HCT116 (cell line): ENCODE results near the gene PAX8. TPM values are rescaled to one million over a fixed set of nuclear protein-coding genes. Genes with fewer than 3 reads are reported as not detected.

ENCODE experiments used
- ATAC-seq: fragments of 200-7000 bp; cut with Tn5 transposase; 2 replicates; pipeline ENCODE4 v1.9.1; 2020; ENCODE audit warnings: mild to moderate bottlenecking, moderate library complexity
- BruUV-seq: library from RNA; stranded (reverse); fragments of 400-500 nt; replicated peaks from 2 replicates; lab custom pipeline; 2021; lab: Mats Ljungman, UMichigan
- CTCF ChIA-PET: fragments of 300-600 bp; sonication (Branson Sonifier 250); formaldehyde crosslinking; loops from one replicate; lab custom pipeline; 2021; ENCODE audit warnings: antibody characterized with exemption; lab: Charles Lee
- POLR2A ChIA-PET: fragments of 300-600, 350-600 bp; sonication (Branson Sonifier 250); formaldehyde crosslinking; loops from one replicate; lab custom pipeline; 2021; ENCODE audit warnings: antibody characterized with exemption; lab: Charles Lee
- RAD21 ChIA-PET, 2 experiments: fragments of 300-600 bp; sonication (Branson Sonifier 250); formaldehyde crosslinking; loops; one replicate each; lab custom pipeline; 2023; ENCODE audit warnings: low total read pairs in 2 of 2; ENCODE audit not compliant: uncharacterized antibody in 2 of 2, unreplicated experiment in 2 of 2, low non-redundant PET in 1 of 2; lab: Charles Lee
- DNase-seq: peaks from one replicate; pipeline ENCODE4 v3.0.0-alpha.2; 2010; ENCODE audit warnings: low read depth, low spot score
- H2AFZ ChIP-seq: fragments of 200-600 bp; shearing (Covaris generic), sonication (generic); 2 replicates; pipeline ENCODE4 v1.6.1; 2017; ENCODE audit warnings: low read depth, mixed run types, mixed read lengths, antibody characterized with exemption, low read length; ENCODE audit not compliant: poor library complexity, severe bottlenecking
- H3K27ac ChIP-seq: 2 replicates; pipeline ENCODE4 v1.5.1; 2012; ENCODE audit warnings: low read depth, low read length
- H3K27me3 ChIP-seq: fragments of 200-600 bp; sonication (generic); 2 replicates; pipeline ENCODE4 v1.6.1; 2016; ENCODE audit warnings: mixed run types, low read length, mixed read lengths; ENCODE audit not compliant: insufficient read depth
- H3K36me3 ChIP-seq, 2 experiments: fragments of 200-500 bp in 1 of 2; fragments of 200-600 bp in 1 of 2; sonication (Bioruptor generic) in 1 of 2; sonication (generic) in 1 of 2; 2 replicates each; pipeline versions ENCODE4 v1.5.1 to v1.6.1; 2014 to 2016; ENCODE audit warnings: low read length in 2 of 2, inconsistent platforms in 1 of 2, mixed read lengths in 1 of 2, mixed run types in 1 of 2; ENCODE audit not compliant: insufficient read depth in 2 of 2, control insufficient read depth in 1 of 2
- H3K4me1 ChIP-seq, 2 experiments: fragments of 200-600 bp in 1 of 2; sonication (generic) in 1 of 2; 2 replicates each; pipeline versions ENCODE4 v1.5.1 to v1.6.1; 2012 to 2017; ENCODE audit warnings: low read length in 2 of 2, inconsistent platforms in 1 of 2, mild to moderate bottlenecking in 1 of 2, mixed read lengths in 1 of 2, mixed run types in 1 of 2, moderate library complexity in 1 of 2; ENCODE audit not compliant: insufficient read depth in 2 of 2, control insufficient read depth in 1 of 2
- H3K4me2 ChIP-seq: fragments of 200-600 bp; sonication (generic); 2 replicates; pipeline ENCODE4 v1.6.1; 2017; ENCODE audit warnings: mixed run types, low read length, mixed read lengths
- H3K4me3 ChIP-seq, 2 experiments: fragments of 200-600 bp in 1 of 2; sonication (generic) in 1 of 2; replicated peaks in 1 of 2; 2 replicates each; pipeline ENCODE4 v1.5.1; 2011 to 2016; ENCODE audit warnings: low read length in 2 of 2, control low read depth in 1 of 2, low read depth in 1 of 2, mild to moderate bottlenecking in 1 of 2, mixed read lengths in 1 of 2, mixed run types in 1 of 2
- H3K79me2 ChIP-seq: fragments of 200-600 bp; sonication (generic); 2 replicates; pipeline ENCODE4 v1.6.1; 2017; ENCODE audit warnings: mild to moderate bottlenecking, mixed run types, low read length, moderate library complexity, mixed read lengths; ENCODE audit not compliant: insufficient read depth
- H3K9ac ChIP-seq: fragments of 200-600 bp; sonication (generic); 2 replicates; pipeline ENCODE4 v1.6.1; 2016; ENCODE audit warnings: low read length, mixed read lengths
- H3K9me2 ChIP-seq: fragments of 200-600 bp; sonication (generic), shearing (Covaris generic); 2 replicates; pipeline ENCODE4 v1.6.1; 2017; ENCODE audit warnings: mixed run types, mild to moderate bottlenecking, moderate library complexity; ENCODE audit not compliant: insufficient read depth
- H3K9me3 ChIP-seq, 2 experiments: fragments of 200-500 bp in 1 of 2; fragments of 200-600 bp in 1 of 2; sonication (Bioruptor generic) in 1 of 2; sonication (generic) in 1 of 2; 2 replicates each; pipeline ENCODE4 v1.6.1; 2014 to 2017; ENCODE audit warnings: low read length in 2 of 2, mixed read lengths in 2 of 2, inconsistent platforms in 1 of 2, low read depth in 1 of 2, mild to moderate bottlenecking in 1 of 2, mixed run types in 1 of 2, moderate library complexity in 1 of 2; ENCODE audit not compliant: control insufficient read depth in 1 of 2, insufficient read depth in 1 of 2
- H4K20me1 ChIP-seq: fragments of 200-600 bp; sonication (generic), shearing (Covaris generic); 2 replicates; pipeline ENCODE4 v1.6.1; 2017; ENCODE audit warnings: mixed run types, mild to moderate bottlenecking, moderate library complexity; ENCODE audit not compliant: insufficient read depth
- CBX3 ChIP-seq: IDR thresholded peaks from 2 replicates; pipeline ENCODE4 v1.6.1; 2012; ENCODE audit warnings: low read depth
- CEBPB ChIP-seq: IDR thresholded peaks from 2 replicates; pipeline ENCODE4 v1.6.1; 2012; ENCODE audit warnings: low read depth
- EGR1 ChIP-seq: IDR thresholded peaks from 2 replicates; pipeline ENCODE4 v1.6.1; 2012; ENCODE audit warnings: low read depth
- EZH2 ChIP-seq: fragments of 200-600 bp; sonication (generic); IDR thresholded peaks from 2 replicates; pipeline ENCODE4 v1.6.1; 2017; ENCODE audit warnings: antibody characterized with exemption, mixed run types
- EZH2phosphoT487 ChIP-seq: fragments of 200-600 bp; IDR thresholded peaks from 2 replicates; pipeline ENCODE4 v1.6.1; 2018; ENCODE audit warnings: antibody characterized with exemption, borderline replicate concordance
- POLR2A ChIP-seq: IDR thresholded peaks from 2 replicates; pipeline ENCODE4 v1.7.0; 2011; ENCODE audit warnings: borderline replicate concordance; ENCODE audit not compliant: insufficient read depth, insufficient read length; ENCODE audit errors: extremely low read depth
- RAD21 ChIP-seq: IDR thresholded peaks from 2 replicates; pipeline ENCODE4 v1.6.1; 2012; ENCODE audit warnings: low read depth, mild to moderate bottlenecking
- SIN3A ChIP-seq: IDR thresholded peaks from 2 replicates; pipeline ENCODE4 v1.6.1; 2012; ENCODE audit warnings: low read depth
- SP1 ChIP-seq: IDR thresholded peaks from 2 replicates; pipeline ENCODE4 v1.6.1; 2012; ENCODE audit warnings: low read depth
- SRF ChIP-seq: IDR thresholded peaks from 2 replicates; pipeline ENCODE4 v1.6.1; 2012; ENCODE audit warnings: low read depth
- TCF7L2 ChIP-seq: IDR thresholded peaks from 2 replicates; pipeline ENCODE4 v1.7.0; 2011; ENCODE audit warnings: borderline replicate concordance, inconsistent platforms; ENCODE audit not compliant: insufficient read depth, insufficient read length; ENCODE audit errors: extremely low read depth
- ZFX ChIP-seq: fragments of 450-650 bp; IDR thresholded peaks from 2 replicates; pipeline ENCODE4 v1.6.1; 2017
- ZNF274 ChIP-seq: fragments of 200-500 bp; sonication (Bioruptor generic); IDR thresholded peaks from 2 replicates; pipeline ENCODE4 v1.6.1; 2014; ENCODE audit warnings: mild to moderate bottlenecking, low read depth, low read length, inconsistent platforms
- intact Hi-C: fragments of 100-400 bp; cut with micrococcal nuclease; formaldehyde crosslinking; loops from 2 replicates; pipeline ENCODE4 v1.10.0; 2022
- total RNA-seq: library from RNA; stranded (reverse); gene quantifications from one replicate; pipeline ENCODE4 v1.2.1, GENCODE V29; 2021; ENCODE audit not compliant: unreplicated experiment
- TF ChIP-seq, protein P1 (sequence below): IDR thresholded peaks from 2 replicates; pipeline ENCODE4 v1.6.1; 2011; ENCODE audit warnings: mild to moderate bottlenecking, low read length, moderate library complexity; ENCODE audit not compliant: insufficient replicate concordance; ENCODE audit errors: extremely low read depth
- TF ChIP-seq, protein P2 (sequence below): IDR thresholded peaks from 2 replicates; pipeline ENCODE4 v1.6.1; 2012

The PAX8 gene
- total RNA-seq, 1 experiment from 2014 or later: 4.4 TPM

- ATAC-seq: no peak
- H3K79me2 ChIP-seq: no peaks in the 10 kb centered on the region
- H3K27ac ChIP-seq: no peak overlapping the region
- H3K4me2 ChIP-seq: no peak overlapping the region
- no peaks in the 10 kb centered on the region for H3K9me2 ChIP-seq
- no peaks in the 10 kb centered on the region for H4K20me1 ChIP-seq
- H3K9ac ChIP-seq: no peak overlapping the region
- ChIA-PET RAD21 (no interaction called here), POLR2A (no interaction called here), CTCF (no interaction called here)
- no peaks in the 10 kb centered on the region for H3K27me3 ChIP-seq
- TF ChIP-seq TCF7L2: no peak
- TF ChIP-seq EZH2phosphoT487: no peak
- TF ChIP-seq ZNF274: no peak
- no peak for TF ChIP-seq SRF
- TF ChIP-seq ZFX: no peak
- no peak for TF ChIP-seq CBX3
- TF ChIP-seq, protein P1, sequence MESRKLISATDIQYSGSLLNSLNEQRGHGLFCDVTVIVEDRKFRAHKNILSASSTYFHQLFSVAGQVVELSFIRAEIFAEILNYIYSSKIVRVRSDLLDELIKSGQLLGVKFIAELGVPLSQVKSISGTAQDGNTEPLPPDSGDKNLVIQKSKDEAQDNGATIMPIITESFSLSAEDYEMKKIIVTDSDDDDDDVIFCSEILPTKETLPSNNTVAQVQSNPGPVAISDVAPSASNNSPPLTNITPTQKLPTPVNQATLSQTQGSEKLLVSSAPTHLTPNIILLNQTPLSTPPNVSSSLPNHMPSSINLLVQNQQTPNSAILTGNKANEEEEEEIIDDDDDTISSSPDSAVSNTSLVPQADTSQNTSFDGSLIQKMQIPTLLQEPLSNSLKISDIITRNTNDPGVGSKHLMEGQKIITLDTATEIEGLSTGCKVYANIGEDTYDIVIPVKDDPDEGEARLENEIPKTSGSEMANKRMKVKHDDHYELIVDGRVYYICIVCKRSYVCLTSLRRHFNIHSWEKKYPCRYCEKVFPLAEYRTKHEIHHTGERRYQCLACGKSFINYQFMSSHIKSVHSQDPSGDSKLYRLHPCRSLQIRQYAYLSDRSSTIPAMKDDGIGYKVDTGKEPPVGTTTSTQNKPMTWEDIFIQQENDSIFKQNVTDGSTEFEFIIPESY: no peak
- TF ChIP-seq RAD21: no peak
- no peak for TF ChIP-seq SP1
- TF ChIP-seq EZH2: no peak
- no peak for TF ChIP-seq POLR2A
- TF ChIP-seq, protein P2, sequence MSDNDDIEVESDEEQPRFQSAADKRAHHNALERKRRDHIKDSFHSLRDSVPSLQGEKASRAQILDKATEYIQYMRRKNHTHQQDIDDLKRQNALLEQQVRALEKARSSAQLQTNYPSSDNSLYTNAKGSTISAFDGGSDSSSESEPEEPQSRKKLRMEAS: no peak
- no peak for TF ChIP-seq CEBPB
- no peak for TF ChIP-seq EGR1
- no peak for TF ChIP-seq SIN3A
- intact Hi-C loops: no loop called here
- no peak overlapping the region for H2AFZ ChIP-seq
- no peak overlapping the region for H3K4me3 ChIP-seq
- peaks cover 18 to 23% of the 10 kb centered on the region in 2 experiments for H3K4me1 ChIP-seq
- DNase-seq: no peak
- H3K36me3 ChIP-seq: no peaks in the 10 kb centered on the region
- H3K9me3 ChIP-seq: no peaks in the 10 kb centered on the region
- no TSS peak for BruUV-seq
Measured at GRCh38 chr2:113209646-113210171, 69.0 kb downstream of the PAX8 start.
